Measurements from ENCODE around the gene ZNF865. TPM values are rescaled to one million over a fixed set of nuclear protein-coding genes. Genes with fewer than 3 reads are reported as not detected.

The ZNF865 gene
- total and polyA plus RNA-seq, 10 of the 15 experiments (the other 5 are each of a cell fraction or from before 2014, with no cell fraction given): 0.02 to 18.3 (median 0.90) TPM

DNA sequence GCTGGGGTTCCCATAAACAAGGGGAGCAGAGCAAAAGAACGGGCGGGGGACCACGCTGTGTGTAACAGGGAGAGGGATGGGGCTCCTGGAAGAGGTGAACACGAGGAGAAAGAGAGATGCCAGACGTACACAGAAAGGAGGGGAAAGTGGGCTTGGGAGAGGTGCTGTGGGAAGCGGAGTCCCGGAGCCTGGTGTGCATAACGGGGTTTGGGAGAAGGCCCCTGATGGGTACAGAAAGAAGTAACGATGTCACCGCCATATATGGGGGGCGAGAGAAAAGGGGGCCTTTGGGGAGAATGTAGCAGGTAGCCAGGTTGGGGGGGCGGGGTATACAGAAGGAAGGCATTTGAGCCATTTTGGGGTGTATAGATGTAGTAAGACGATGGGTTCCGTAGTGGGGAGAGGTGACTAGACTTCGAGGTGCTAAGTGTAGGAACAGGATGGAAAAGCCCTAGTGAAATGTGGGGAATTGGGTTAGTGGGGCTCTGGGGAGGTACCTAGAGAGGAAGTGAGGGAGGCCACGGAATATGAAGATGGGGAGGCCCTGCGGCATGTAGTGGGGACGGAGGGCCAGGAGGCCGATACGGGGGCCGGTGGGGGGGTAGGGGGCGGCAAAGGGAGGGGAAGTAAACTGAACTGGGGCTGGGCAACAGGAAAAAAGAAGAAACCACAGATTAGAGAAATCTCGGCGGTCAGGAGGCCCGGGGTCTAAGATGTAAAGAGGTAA, 36.1 kb downstream of the ZNF865 start (continued):
- TF ChIP-seq, protein P1, sequence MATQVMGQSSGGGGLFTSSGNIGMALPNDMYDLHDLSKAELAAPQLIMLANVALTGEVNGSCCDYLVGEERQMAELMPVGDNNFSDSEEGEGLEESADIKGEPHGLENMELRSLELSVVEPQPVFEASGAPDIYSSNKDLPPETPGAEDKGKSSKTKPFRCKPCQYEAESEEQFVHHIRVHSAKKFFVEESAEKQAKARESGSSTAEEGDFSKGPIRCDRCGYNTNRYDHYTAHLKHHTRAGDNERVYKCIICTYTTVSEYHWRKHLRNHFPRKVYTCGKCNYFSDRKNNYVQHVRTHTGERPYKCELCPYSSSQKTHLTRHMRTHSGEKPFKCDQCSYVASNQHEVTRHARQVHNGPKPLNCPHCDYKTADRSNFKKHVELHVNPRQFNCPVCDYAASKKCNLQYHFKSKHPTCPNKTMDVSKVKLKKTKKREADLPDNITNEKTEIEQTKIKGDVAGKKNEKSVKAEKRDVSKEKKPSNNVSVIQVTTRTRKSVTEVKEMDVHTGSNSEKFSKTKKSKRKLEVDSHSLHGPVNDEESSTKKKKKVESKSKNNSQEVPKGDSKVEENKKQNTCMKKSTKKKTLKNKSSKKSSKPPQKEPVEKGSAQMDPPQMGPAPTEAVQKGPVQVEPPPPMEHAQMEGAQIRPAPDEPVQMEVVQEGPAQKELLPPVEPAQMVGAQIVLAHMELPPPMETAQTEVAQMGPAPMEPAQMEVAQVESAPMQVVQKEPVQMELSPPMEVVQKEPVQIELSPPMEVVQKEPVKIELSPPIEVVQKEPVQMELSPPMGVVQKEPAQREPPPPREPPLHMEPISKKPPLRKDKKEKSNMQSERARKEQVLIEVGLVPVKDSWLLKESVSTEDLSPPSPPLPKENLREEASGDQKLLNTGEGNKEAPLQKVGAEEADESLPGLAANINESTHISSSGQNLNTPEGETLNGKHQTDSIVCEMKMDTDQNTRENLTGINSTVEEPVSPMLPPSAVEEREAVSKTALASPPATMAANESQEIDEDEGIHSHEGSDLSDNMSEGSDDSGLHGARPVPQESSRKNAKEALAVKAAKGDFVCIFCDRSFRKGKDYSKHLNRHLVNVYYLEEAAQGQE (IDR thresholded peaks at IDR 0.05; ENCODE audit: low read depth, low read length): no peak
- TF ChIP-seq SPI1 (IDR thresholded peaks at IDR 0.05; ENCODE audit: borderline replicate concordance, insufficient read depth, low read depth, low read length): peak; percentile 42; the same call in 1 of the 2 replicates
- no peak for TF ChIP-seq BACH1 (IDR thresholded peaks at IDR 0.05; ENCODE audit: borderline replicate concordance)
- TF ChIP-seq, protein P2, sequence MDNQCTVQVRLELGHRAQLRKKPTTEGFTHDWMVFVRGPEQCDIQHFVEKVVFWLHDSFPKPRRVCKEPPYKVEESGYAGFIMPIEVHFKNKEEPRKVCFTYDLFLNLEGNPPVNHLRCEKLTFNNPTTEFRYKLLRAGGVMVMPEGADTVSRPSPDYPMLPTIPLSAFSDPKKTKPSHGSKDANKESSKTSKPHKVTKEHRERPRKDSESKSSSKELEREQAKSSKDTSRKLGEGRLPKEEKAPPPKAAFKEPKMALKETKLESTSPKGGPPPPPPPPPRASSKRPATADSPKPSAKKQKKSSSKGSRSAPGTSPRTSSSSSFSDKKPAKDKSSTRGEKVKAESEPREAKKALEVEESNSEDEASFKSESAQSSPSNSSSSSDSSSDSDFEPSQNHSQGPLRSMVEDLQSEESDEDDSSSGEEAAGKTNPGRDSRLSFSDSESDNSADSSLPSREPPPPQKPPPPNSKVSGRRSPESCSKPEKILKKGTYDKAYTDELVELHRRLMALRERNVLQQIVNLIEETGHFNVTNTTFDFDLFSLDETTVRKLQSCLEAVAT (IDR thresholded peaks at IDR 0.05): 0 out of 2 replicates have a peak, but pooled peaks have one; percentile 28
- TF ChIP-seq NBN (IDR thresholded peaks at IDR 0.05): peak; percentile 56; the same call in 1 of the 2 replicates
- no peak for TF ChIP-seq IRF4 (IDR thresholded peaks at IDR 0.05; ENCODE audit: low read depth, low read length)
- no peak for TF ChIP-seq TAF1 (IDR thresholded peaks at IDR 0.05; ENCODE audit: borderline replicate concordance, low read depth, low read length)
- no peak for TF ChIP-seq BCLAF1 (IDR thresholded peaks at IDR 0.05)
- TF ChIP-seq ASH2L (IDR thresholded peaks at IDR 0.05; ENCODE audit: borderline replicate concordance, low read depth): no peak
- TF ChIP-seq CHD2 (IDR thresholded peaks at IDR 0.05; ENCODE audit: borderline replicate concordance, low read depth, low read length): no peak
- no peak for TF ChIP-seq FOXM1 (IDR thresholded peaks at IDR 0.05; ENCODE audit: low read depth, low read length)
- TF ChIP-seq, protein P3, sequence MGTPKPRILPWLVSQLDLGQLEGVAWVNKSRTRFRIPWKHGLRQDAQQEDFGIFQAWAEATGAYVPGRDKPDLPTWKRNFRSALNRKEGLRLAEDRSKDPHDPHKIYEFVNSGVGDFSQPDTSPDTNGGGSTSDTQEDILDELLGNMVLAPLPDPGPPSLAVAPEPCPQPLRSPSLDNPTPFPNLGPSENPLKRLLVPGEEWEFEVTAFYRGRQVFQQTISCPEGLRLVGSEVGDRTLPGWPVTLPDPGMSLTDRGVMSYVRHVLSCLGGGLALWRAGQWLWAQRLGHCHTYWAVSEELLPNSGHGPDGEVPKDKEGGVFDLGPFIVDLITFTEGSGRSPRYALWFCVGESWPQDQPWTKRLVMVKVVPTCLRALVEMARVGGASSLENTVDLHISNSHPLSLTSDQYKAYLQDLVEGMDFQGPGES (IDR thresholded peaks at IDR 0.05): no peak
- TF ChIP-seq ZNF24 (IDR thresholded peaks at IDR 0.05): no peak
- no peak; the same call in none of the 2 replicates for TF ChIP-seq POLR2AphosphoS2 (IDR thresholded peaks at IDR 0.05; ENCODE audit: low read depth, low read length)
- 0 out of 2 replicates have a peak, but pooled peaks have one; percentile 70 for TF ChIP-seq HDGF (IDR thresholded peaks at IDR 0.05)
- TF ChIP-seq, protein P4, sequence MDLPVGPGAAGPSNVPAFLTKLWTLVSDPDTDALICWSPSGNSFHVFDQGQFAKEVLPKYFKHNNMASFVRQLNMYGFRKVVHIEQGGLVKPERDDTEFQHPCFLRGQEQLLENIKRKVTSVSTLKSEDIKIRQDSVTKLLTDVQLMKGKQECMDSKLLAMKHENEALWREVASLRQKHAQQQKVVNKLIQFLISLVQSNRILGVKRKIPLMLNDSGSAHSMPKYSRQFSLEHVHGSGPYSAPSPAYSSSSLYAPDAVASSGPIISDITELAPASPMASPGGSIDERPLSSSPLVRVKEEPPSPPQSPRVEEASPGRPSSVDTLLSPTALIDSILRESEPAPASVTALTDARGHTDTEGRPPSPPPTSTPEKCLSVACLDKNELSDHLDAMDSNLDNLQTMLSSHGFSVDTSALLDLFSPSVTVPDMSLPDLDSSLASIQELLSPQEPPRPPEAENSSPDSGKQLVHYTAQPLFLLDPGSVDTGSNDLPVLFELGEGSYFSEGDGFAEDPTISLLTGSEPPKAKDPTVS (IDR thresholded peaks at IDR 0.05; ENCODE audit: low read depth, low read length): no peak
